ENCODE results near the gene SHF.
"Not testable (repeated sequence)": the region's sequence is repeated elsewhere in the genome, so short reads cannot be mapped to it uniquely, and the experiment has no call there.

The SHF gene

GRCh38 chr15:45143056-45143455, 44.7 kb downstream of the SHF start:
- no peak for DNase-seq

GRCh38 chr15:45141386-45141785, 46.4 kb downstream of the SHF start:
- no peak for DNase-seq

- no peak for DNase-seq
Measured at GRCh38 chr15:45140557-45141250, 47.1 kb downstream of the SHF start.

- DNase-seq = no peak
Measured at GRCh38 chr15:45139770-45140169, 48.0 kb downstream of the SHF start.

- DNase-seq = no peak
Measured at GRCh38 chr15:45138814-45139765, 48.7 kb downstream of the SHF start.

- no peak for DNase-seq
Measured at GRCh38 chr15:45137703-45138102, 50.1 kb downstream of the SHF start.

GRCh38 chr15:45136378-45136764, 51.4 kb downstream of the SHF start:
- DNase-seq = no peak

- not testable (repeated sequence) for DNase-seq
Measured at GRCh38 chr15:45135705-45136377, 51.9 kb downstream of the SHF start.

GRCh38 chr15:45134682-45135604, 52.8 kb downstream of the SHF start:
- no peak for DNase-seq

- no peak for DNase-seq
Measured at GRCh38 chr15:45134046-45134445, 53.7 kb downstream of the SHF start.

- no peak for DNase-seq
Measured at GRCh38 chr15:45133561-45133920, 54.2 kb downstream of the SHF start.

GRCh38 chr15:45132844-45133560, 54.8 kb downstream of the SHF start:
- DNase-seq = no peak

GRCh38 chr15:45131510-45131909, 56.3 kb downstream of the SHF start:
- no peak for DNase-seq

GRCh38 chr15:45130291-45131000, 57.3 kb downstream of the SHF start:
- DNase-seq = no peak

- no peak for DNase-seq
Measured at GRCh38 chr15:45129651-45130129, 58.1 kb downstream of the SHF start, which contains the start of the genes DUOX1 and DUOXA1. Gene DUOX1, plus strand, starts transcription at chr15:45129994. Its CDS starts 1,973 bp downstream, at chr15:45131967. Gene DUOXA1, minus strand, starts transcription at chr15:45129879. Its CDS starts 6,865 bp downstream, at chr15:45123014.

- DNase-seq = no peak
Measured at GRCh38 chr15:45128971-45129639, 58.7 kb downstream of the SHF start.

- DNase-seq = peak; percentile 24
Measured at GRCh38 chr15:45126535-45127158, 61.1 kb downstream of the SHF start.

GRCh38 chr15:45123397-45123796, 64.4 kb downstream of the SHF start:
- no peak for DNase-seq

GRCh38 chr15:45122719-45123118, 65.0 kb downstream of the SHF start:
- DNase-seq = no peak
